Measurements from ENCODE around the gene PDIA4.
"Not testable (repeated sequence)": the region's sequence is repeated elsewhere in the genome, so short reads cannot be mapped to it uniquely, and the experiment has no call there.

The PDIA4 gene

GRCh38 chr7:149021725-149022062 is 6.6 kb downstream of the PDIA4 start:
- no peak for DNase-seq
- H3K36me3 Mint-ChIP-seq (ENCODE audit: low read depth) = peaks cover 84% of the 10 kb centered on the region
- peaks cover 45% of the 10 kb centered on the region for H3K4me1 Mint-ChIP-seq (ENCODE audit: low read depth)
- H3K9me3 Mint-ChIP-seq = no peaks in the 10 kb centered on the region
- no peak overlapping the region for H3K4me3 Mint-ChIP-seq
- peak overlapping the region; percentile 60 for H3K27ac Mint-ChIP-seq
- no peaks in the 10 kb centered on the region for H3K27me3 Mint-ChIP-seq

- DNase-seq = no peak
- Mint-ChIP-seq H3K27me3 (no peaks in the 10 kb centered on the region), H3K4me3 (no peak overlapping the region), H3K4me1 (ENCODE audit: low read depth) (peaks cover 34% of the 10 kb centered on the region), H3K27ac (peak overlapping the region; percentile 42), H3K36me3 (ENCODE audit: low read depth) (peaks cover 85% of the 10 kb centered on the region), H3K9me3 (no peaks in the 10 kb centered on the region)
These were observed 7.8 kb downstream of the PDIA4 start for GRCh38 chr7:149020483-149020882.

GRCh38 chr7:149016876-149017275 is 11.4 kb downstream of the PDIA4 start:
- Mint-ChIP-seq H3K27ac (peak overlapping the region; percentile 55), H3K27me3 (no peaks in the 10 kb centered on the region), H3K4me3 (no peak overlapping the region), H3K9me3 (no peaks in the 10 kb centered on the region), H3K4me1 (ENCODE audit: low read depth) (peaks cover 7% of the 10 kb centered on the region), H3K36me3 (ENCODE audit: low read depth) (peaks cover 89% of the 10 kb centered on the region)
- no peak for DNase-seq

GRCh38 chr7:149014309-149014708 is 14.0 kb downstream of the PDIA4 start:
- no peaks in the 10 kb centered on the region for H3K9me3 Mint-ChIP-seq
- peaks cover 92% of the 10 kb centered on the region for H3K36me3 Mint-ChIP-seq (ENCODE audit: low read depth)
- H3K4me3 Mint-ChIP-seq = no peak overlapping the region
- no peaks in the 10 kb centered on the region for H3K4me1 Mint-ChIP-seq (ENCODE audit: low read depth)
- no peaks in the 10 kb centered on the region for H3K27me3 Mint-ChIP-seq
- no peak for DNase-seq
- peak overlapping the region; percentile 14 for H3K27ac Mint-ChIP-seq

- Mint-ChIP-seq H3K9me3 (no peaks in the 10 kb centered on the region), H3K27ac (peak overlapping the region; percentile 38), H3K27me3 (no peaks in the 10 kb centered on the region), H3K4me1 (ENCODE audit: low read depth) (no peaks in the 10 kb centered on the region), H3K4me3 (no peak overlapping the region), H3K36me3 (ENCODE audit: low read depth) (peaks cover 92% of the 10 kb centered on the region)
- DNase-seq = no peak
These were observed 14.4 kb downstream of the PDIA4 start for GRCh38 chr7:149013876-149014275.

GRCh38 chr7:149012730-149013129 is 15.6 kb downstream of the PDIA4 start:
- H3K4me1 Mint-ChIP-seq (ENCODE audit: low read depth); H3K4me3 Mint-ChIP-seq; H3K27me3 Mint-ChIP-seq; DNase-seq; H3K9me3 Mint-ChIP-seq: not testable (repeated sequence)
- peaks cover 95% of the 10 kb centered on the region for H3K36me3 Mint-ChIP-seq (ENCODE audit: low read depth)
- peak overlapping the region; percentile 42 for H3K27ac Mint-ChIP-seq

- H3K27ac Mint-ChIP-seq = peak overlapping the region; percentile 56
- peaks cover 98% of the 10 kb centered on the region for H3K36me3 Mint-ChIP-seq (ENCODE audit: low read depth)
- H3K4me3 Mint-ChIP-seq = no peak overlapping the region
- peaks cover 4% of the 10 kb centered on the region for H3K4me1 Mint-ChIP-seq (ENCODE audit: low read depth)
- no peaks in the 10 kb centered on the region for H3K9me3 Mint-ChIP-seq
- DNase-seq = no peak
- H3K27me3 Mint-ChIP-seq = no peaks in the 10 kb centered on the region
These were observed 16.8 kb downstream of the PDIA4 start for GRCh38 chr7:149011491-149011890.

- peak overlapping the region; percentile 16 for H3K27ac Mint-ChIP-seq
- DNase-seq = no peak
- H3K4me1 Mint-ChIP-seq (ENCODE audit: low read depth) = peaks cover 11% of the 10 kb centered on the region
- H3K36me3 Mint-ChIP-seq (ENCODE audit: low read depth) = peaks cover 98% of the 10 kb centered on the region
- no peaks in the 10 kb centered on the region for H3K9me3 Mint-ChIP-seq
- H3K27me3 Mint-ChIP-seq = no peaks in the 10 kb centered on the region
- H3K4me3 Mint-ChIP-seq = no peak overlapping the region
These were observed 17.9 kb downstream of the PDIA4 start for GRCh38 chr7:149010451-149010850.

- Mint-ChIP-seq H3K9me3 (no peaks in the 10 kb centered on the region), H3K4me3 (no peak overlapping the region), H3K4me1 (ENCODE audit: low read depth) (peaks cover 11% of the 10 kb centered on the region), H3K36me3 (ENCODE audit: low read depth) (peaks cover 98% of the 10 kb centered on the region), H3K27me3 (no peaks in the 10 kb centered on the region), H3K27ac (peak overlapping the region; percentile 47)
- no peak for DNase-seq
These were observed 18.8 kb downstream of the PDIA4 start for GRCh38 chr7:149009527-149009926.

- H3K36me3 Mint-ChIP-seq (ENCODE audit: low read depth) = peaks cover 100% of the 10 kb centered on the region
- no peak for DNase-seq
These were observed 20.7 kb downstream of the PDIA4 start for GRCh38 chr7:149007611-149008010.

GRCh38 chr7:149007146-149007545 is 21.2 kb downstream of the PDIA4 start:
- H3K4me3 Mint-ChIP-seq = no peak overlapping the region
- peaks cover 99% of the 10 kb centered on the region for H3K36me3 Mint-ChIP-seq (ENCODE audit: low read depth)
- no peaks in the 10 kb centered on the region for H3K27me3 Mint-ChIP-seq
- DNase-seq = no peak
- no peaks in the 10 kb centered on the region for H3K9me3 Mint-ChIP-seq
- no peak overlapping the region for H3K27ac Mint-ChIP-seq
- H3K4me1 Mint-ChIP-seq (ENCODE audit: low read depth) = peaks cover 11% of the 10 kb centered on the region

More at GRCh38 chr7:149007611-149008010, 20.7 kb downstream of the PDIA4 start:
- Mint-ChIP-seq H3K4me3 (no peak overlapping the region), H3K9me3 (no peaks in the 10 kb centered on the region), H3K27me3 (no peaks in the 10 kb centered on the region), H3K27ac (no peak overlapping the region), H3K4me1 (ENCODE audit: low read depth) (peaks cover 11% of the 10 kb centered on the region)

- Mint-ChIP-seq H3K4me3 (no peak overlapping the region), H3K27me3 (no peaks in the 10 kb centered on the region), H3K27ac (peak overlapping the region; percentile 40), H3K36me3 (ENCODE audit: low read depth) (peaks cover 99% of the 10 kb centered on the region), H3K4me1 (ENCODE audit: low read depth) (peaks cover 11% of the 10 kb centered on the region), H3K9me3 (no peaks in the 10 kb centered on the region)
- DNase-seq = no peak
These were observed 22.0 kb downstream of the PDIA4 start for GRCh38 chr7:149006345-149006725.

- Mint-ChIP-seq H3K9me3 (no peaks in the 10 kb centered on the region), H3K36me3 (ENCODE audit: low read depth) (peaks cover 97% of the 10 kb centered on the region), H3K27ac (peak overlapping the region; percentile 40), H3K27me3 (no peaks in the 10 kb centered on the region), H3K4me1 (ENCODE audit: low read depth) (peaks cover 11% of the 10 kb centered on the region), H3K4me3 (no peak overlapping the region)
- DNase-seq = peak; percentile 85
These were observed 22.6 kb downstream of the PDIA4 start for GRCh38 chr7:149005427-149006344.

GRCh38 chr7:149004405-149005370 is 23.6 kb downstream of the PDIA4 start:
- DNase-seq = no peak
- no peak overlapping the region for H3K4me3 Mint-ChIP-seq
- H3K27ac Mint-ChIP-seq = peak overlapping the region; percentile 40
- peaks cover 93% of the 10 kb centered on the region for H3K36me3 Mint-ChIP-seq (ENCODE audit: low read depth)
- no peaks in the 10 kb centered on the region for H3K9me3 Mint-ChIP-seq
- peaks cover 11% of the 10 kb centered on the region for H3K4me1 Mint-ChIP-seq (ENCODE audit: low read depth)
- H3K27me3 Mint-ChIP-seq = no peaks in the 10 kb centered on the region

All from activated T-cell treated with anti-CD3 and anti-CD28 coated beads, Interleukin-2, amount 50 U/mL, for 24 hours (primary cell).